Gastroesophageal sphincter (tissue), 4 donors: ENCODE measurements around the gene THEM4. TPM values are rescaled to one million over a fixed set of nuclear protein-coding genes. Genes with fewer than 3 reads are reported as not detected.

ENCODE experiments used
- ATAC-seq: fragments of 150-250 bp; one replicate; pipeline ENCODE4 v1.9.1; 2016; ENCODE audit warnings: mild to moderate bottlenecking, moderate library complexity
- H3K27ac ChIP-seq, 4 donors: fragments of 200-600 bp; sonication (generic) in 3 of 4; 1 replicate in 3 of 4; 2 replicates in 1 of 4; pipeline ENCODE4 v1.5.1; 2016 to 2019
- H3K27me3 ChIP-seq: fragments of 200-600 bp; sonication (generic); one replicate; pipeline ENCODE4 v1.5.1; 2019
- H3K36me3 ChIP-seq, 2 donors: fragments of 200-600 bp; sonication (generic); one replicate each; pipeline ENCODE4 v1.5.1; 2019; ENCODE audit warnings: control low read depth in 1 of 2
- H3K4me1 ChIP-seq, 3 donors: fragments of 200-600 bp; sonication (generic); 1 replicate in 2 of 3; 2 replicates in 1 of 3; pipeline ENCODE4 v1.5.1; 2016 to 2019; ENCODE audit warnings: control low read depth in 2 of 3
- H3K4me3 ChIP-seq, 2 donors: fragments of 200-600 bp; sonication (generic); one replicate each; pipeline ENCODE4 v1.5.1; 2019; ENCODE audit warnings: mild to moderate bottlenecking in 1 of 2, moderate library complexity in 1 of 2
- H3K9me3 ChIP-seq, 3 donors: fragments of 200-600 bp; sonication (generic); one replicate each; pipeline ENCODE4 v1.5.1; 2017 to 2019; ENCODE audit warnings: control low read depth in 2 of 3
- EP300 ChIP-seq: sonication (generic); formaldehyde crosslinking; IDR thresholded peaks from one replicate; pipeline ENCODE4 v1.6.1; 2017; ENCODE audit warnings: antibody characterized with exemption, mild to moderate bottlenecking
- POLR2A ChIP-seq, 2 donors: fragments of 450-650 bp; IDR thresholded peaks; one replicate each; pipeline ENCODE4 v1.6.1; 2017; ENCODE audit warnings: antibody characterized with exemption in 2 of 2, mild to moderate bottlenecking in 2 of 2, moderate library complexity in 1 of 2
- POLR2AphosphoS5 ChIP-seq: sonication (generic); formaldehyde crosslinking; IDR thresholded peaks from one replicate; pipeline ENCODE4 v1.6.1; 2017; ENCODE audit warnings: antibody characterized with exemption
- WGBS, 2 donors: methylation state at CpG; one replicate each; pipeline ENCODE4 v1.1.5; 2018; ENCODE audit warnings: low coverage in 1 of 2; 5-methylcytosine and 5-hydroxymethylcytosine counted together
- total RNA-seq, 4 donors: library from RNA; depleted of rRNA; stranded (reverse); fragments of >200 nt; gene quantifications; one replicate each; pipeline ENCODE4 v1.1.0, GENCODE V29; 2016
- TF ChIP-seq, protein P1 (sequence below), 4 experiments: fragments of 200-600 bp in 2 of 4; fragments of 450-650 bp in 2 of 4; sonication (generic) in 1 of 4; IDR thresholded peaks; one replicate each; pipeline ENCODE4 v1.5.1; 2017 to 2019; ENCODE audit warnings: antibody characterized with exemption in 4 of 4, mild to moderate bottlenecking in 2 of 4, moderate library complexity in 2 of 4

THEM4 gene
- total RNA-seq, 4 donors from 2014 or later, result 14.7 to 17.5 (median 16.1) TPM

DNA sequence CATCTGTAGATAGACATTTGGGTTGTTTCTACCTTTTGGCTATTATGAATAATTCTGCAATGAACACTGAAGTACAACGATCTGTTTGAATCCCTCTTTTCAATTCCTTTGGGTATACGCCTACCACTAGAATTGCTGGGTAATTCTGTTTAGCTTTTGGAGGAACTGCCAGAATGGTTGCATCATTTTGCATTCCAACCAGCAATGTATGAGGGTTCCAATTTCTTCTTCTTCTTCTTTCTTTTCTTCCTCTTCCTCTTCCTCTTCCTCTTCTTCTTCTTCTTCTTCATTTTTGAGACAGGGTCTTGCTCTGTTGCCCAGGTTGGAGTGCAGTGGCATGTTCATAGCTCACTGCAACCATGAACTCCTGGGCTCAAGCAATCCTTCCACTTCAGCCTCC, 42.0 kb downstream of the THEM4 start:
- H3K27me3 ChIP-seq, result peaks cover 20% of the 10 kb centered on the region
- H3K9me3 ChIP-seq, result no peaks in the 10 kb centered on the region
- H3K4me1 ChIP-seq, result no peaks in the 10 kb centered on the region
- TF ChIP-seq POLR2A (IDR thresholded peaks at IDR 0.05) (no peak), POLR2AphosphoS5 (no peak), EP300 (no peak)
- TF ChIP-seq, protein P1, sequence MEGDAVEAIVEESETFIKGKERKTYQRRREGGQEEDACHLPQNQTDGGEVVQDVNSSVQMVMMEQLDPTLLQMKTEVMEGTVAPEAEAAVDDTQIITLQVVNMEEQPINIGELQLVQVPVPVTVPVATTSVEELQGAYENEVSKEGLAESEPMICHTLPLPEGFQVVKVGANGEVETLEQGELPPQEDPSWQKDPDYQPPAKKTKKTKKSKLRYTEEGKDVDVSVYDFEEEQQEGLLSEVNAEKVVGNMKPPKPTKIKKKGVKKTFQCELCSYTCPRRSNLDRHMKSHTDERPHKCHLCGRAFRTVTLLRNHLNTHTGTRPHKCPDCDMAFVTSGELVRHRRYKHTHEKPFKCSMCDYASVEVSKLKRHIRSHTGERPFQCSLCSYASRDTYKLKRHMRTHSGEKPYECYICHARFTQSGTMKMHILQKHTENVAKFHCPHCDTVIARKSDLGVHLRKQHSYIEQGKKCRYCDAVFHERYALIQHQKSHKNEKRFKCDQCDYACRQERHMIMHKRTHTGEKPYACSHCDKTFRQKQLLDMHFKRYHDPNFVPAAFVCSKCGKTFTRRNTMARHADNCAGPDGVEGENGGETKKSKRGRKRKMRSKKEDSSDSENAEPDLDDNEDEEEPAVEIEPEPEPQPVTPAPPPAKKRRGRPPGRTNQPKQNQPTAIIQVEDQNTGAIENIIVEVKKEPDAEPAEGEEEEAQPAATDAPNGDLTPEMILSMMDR (IDR thresholded peaks at IDR 0.05), result no peak
- ATAC-seq, result no peak
- H3K27ac ChIP-seq, result no peak overlapping the region
- no peaks in the 10 kb centered on the region for H3K36me3 ChIP-seq
- H3K4me3 ChIP-seq, result no peak overlapping the region
- WGBS, 2 donors, result 60 to 84% methylated on average over 2 of the region's 2 CpGs

DNA sequence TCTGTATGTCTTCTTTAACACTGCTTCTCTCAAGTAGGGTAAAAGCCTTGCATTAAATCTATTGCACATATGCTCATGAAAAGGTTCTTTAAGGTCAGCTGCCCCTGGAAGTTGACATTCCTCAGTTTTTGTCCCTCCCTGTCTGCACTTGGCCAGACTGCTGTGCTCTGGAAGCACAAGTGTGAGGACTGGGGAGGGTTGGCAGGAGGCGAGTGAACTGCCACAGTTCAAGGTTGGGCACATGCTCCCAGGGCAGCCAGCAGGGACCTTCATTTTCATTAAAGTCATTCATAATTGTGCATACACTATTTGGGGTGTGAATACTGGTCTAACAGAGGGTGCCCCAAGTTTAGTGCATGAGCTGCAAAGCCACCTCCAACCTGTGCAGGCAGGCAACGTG, 44.9 kb downstream of the THEM4 start:
- ATAC-seq, result no peak
- H3K9me3 ChIP-seq, result no peaks in the 10 kb centered on the region
- no peak overlapping the region for H3K27ac ChIP-seq
- H3K4me3 ChIP-seq, result no peak overlapping the region
- H3K36me3 ChIP-seq, result no peaks in the 10 kb centered on the region
- TF ChIP-seq POLR2AphosphoS5 (no peak), POLR2A (IDR thresholded peaks at IDR 0.05) (no peak), EP300 (no peak)
- TF ChIP-seq, protein P1 (IDR thresholded peaks at IDR 0.05), result no peak
- 60% methylated on average over 1 of the region's 2 CpGs; no CpG with 5 or more reads in 1 of the 2 donors for WGBS, 2 donors
- no peaks in the 10 kb centered on the region for H3K4me1 ChIP-seq
- peaks cover 20% of the 10 kb centered on the region for H3K27me3 ChIP-seq

DNA sequence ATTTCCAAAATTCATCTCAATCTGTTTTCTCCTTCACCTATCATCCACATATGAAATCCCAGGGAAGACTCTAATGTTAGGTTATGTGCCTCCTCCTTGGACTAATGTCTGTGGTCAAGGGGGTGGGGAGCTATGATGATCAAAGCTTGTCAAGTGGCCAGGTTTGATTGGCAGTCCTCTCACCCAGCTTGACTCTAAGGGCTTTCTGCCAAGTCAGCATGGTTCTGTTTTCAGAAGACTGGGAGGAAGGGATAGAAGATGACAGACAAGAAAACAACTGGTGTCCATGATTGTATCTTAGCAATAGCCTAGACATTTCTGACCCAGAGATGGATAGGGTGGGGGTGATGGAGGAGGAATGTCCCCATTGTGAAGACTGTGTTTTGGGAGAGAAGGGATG, 46.7 kb downstream of the THEM4 start:
- Histone ChIP-seq H3K27ac (no peak overlapping the region), H3K36me3 (no peaks in the 10 kb centered on the region), H3K4me3 (no peak overlapping the region), H3K27me3 (peaks cover 20% of the 10 kb centered on the region), H3K4me1 (no peaks in the 10 kb centered on the region), H3K9me3 (no peaks in the 10 kb centered on the region)
- TF ChIP-seq POLR2A (IDR thresholded peaks at IDR 0.05), result no peak
- TF ChIP-seq POLR2AphosphoS5, result no peak
- no peak for TF ChIP-seq EP300
- TF ChIP-seq, protein P1 (IDR thresholded peaks at IDR 0.05), result no peak
- ATAC-seq, result no peak

DNA sequence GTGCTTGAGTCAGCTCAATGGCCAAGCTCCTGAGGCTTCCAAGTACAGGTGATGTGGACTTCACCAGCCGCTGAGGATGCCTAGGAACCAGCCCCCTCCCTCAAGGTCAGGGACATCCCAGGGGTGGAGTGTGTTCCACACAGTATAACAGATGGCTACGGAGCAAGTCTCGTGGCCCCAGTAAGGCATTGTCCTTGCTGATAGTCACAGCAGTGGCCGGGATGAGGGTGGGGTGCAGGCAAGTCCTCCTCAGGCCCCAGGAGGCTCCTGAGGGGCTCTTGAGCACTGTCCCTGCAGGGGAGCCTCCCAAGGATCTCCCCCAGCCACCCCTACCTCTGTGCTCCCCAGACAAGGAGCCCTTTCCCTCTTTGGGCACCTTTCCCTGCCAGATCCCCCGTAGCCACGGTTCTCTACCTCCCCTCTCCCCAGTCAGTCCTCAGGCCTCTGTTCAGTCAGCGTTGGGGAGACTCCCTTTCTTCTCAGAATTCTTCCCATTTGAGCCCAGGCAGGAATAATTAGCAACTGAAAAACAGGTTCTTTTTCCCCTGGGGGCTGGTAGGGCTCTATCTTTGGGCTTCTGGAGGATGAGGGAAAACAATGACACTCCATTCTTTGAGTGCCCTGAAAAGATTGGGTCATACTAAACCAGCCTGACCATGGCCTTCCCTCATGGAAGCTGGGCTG, 48.7 kb downstream of the THEM4 start:
- Histone ChIP-seq H3K27me3 (peaks cover 13% of the 10 kb centered on the region), H3K36me3 (no peaks in the 10 kb centered on the region), H3K27ac (no peak overlapping the region), H3K9me3 (no peaks in the 10 kb centered on the region), H3K4me1 (no peaks in the 10 kb centered on the region), H3K4me3 (no peak overlapping the region)
- TF ChIP-seq, protein P1 (IDR thresholded peaks at IDR 0.05), result no peak
- 81% methylated on average over 6 of the region's 7 CpGs; no CpG with 5 or more reads in 1 of the 2 donors for WGBS, 2 donors
- ATAC-seq, result no peak

DNA sequence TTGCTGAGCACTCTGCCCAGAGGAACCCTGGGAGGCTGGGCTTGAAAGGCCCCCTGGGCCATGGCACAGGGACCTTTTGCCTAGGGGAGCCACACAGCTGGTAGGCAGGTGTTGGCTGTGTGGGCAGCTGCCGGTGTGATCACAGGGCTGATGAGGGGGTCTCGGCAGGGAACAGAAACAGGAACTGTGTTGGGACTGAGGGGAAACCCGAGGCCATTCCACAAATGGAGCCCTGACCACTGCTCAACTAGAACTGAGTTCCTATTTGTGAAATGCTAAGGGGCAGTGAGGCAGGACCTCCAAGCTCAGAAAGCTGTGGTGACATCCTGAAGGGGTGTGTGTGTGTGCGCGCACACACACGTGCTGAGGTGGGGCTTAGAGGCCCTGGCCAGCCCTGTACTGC, 49.4 kb downstream of the THEM4 start:
- no peak overlapping the region for H3K27ac ChIP-seq
- H3K27me3 ChIP-seq, result peaks cover 6% of the 10 kb centered on the region
- no peaks in the 10 kb centered on the region for H3K9me3 ChIP-seq
- no peak for ATAC-seq
- H3K36me3 ChIP-seq, result no peaks in the 10 kb centered on the region
- TF ChIP-seq, protein P1 (IDR thresholded peaks at IDR 0.05), result no peak
- no peak for TF ChIP-seq POLR2AphosphoS5
- TF ChIP-seq EP300, result no peak
- no peak for TF ChIP-seq POLR2A (IDR thresholded peaks at IDR 0.05)
- no peaks in the 10 kb centered on the region for H3K4me1 ChIP-seq
- H3K4me3 ChIP-seq, result no peak overlapping the region
- WGBS, 2 donors, result 60 to 83% methylated on average over 1 to 6 of the region's 6 CpGs
